ENCODE measurements around the gene FGD1. TPM values are rescaled to one million over a fixed set of nuclear protein-coding genes. Genes with fewer than 3 reads are reported as not detected.

The FGD1 gene
- total and polyA plus RNA-seq, 2 of the 4 experiments (the other 2 are of a cell fraction): 2.0 to 12.3 TPM

Other genes starting within 250 kb of the FGD1 start
- gene WNK3, start 138.2 kb downstream of the FGD1 start, total RNA-seq (2012; rRNA removed): 1.4 TPM in 2 replicates
- 0.10 and 0.15 TPM in 2 replicates for gene WNK3, start 138.2 kb downstream of the FGD1 start, polyA plus RNA-seq (2012; rRNA removed)
- gene TSR2, start 55.8 kb downstream of the FGD1 start, total RNA-seq (2012; rRNA removed): 8.8 and 14.4 TPM in 2 replicates
- gene TSR2, start 55.8 kb downstream of the FGD1 start, polyA plus RNA-seq (2012; rRNA removed): 20.4 and 22.1 TPM in 2 replicates
- 47.2 and 48.8 TPM in 2 replicates for gene GNL3L, start 34.0 kb upstream of the FGD1 start, total RNA-seq (2012; rRNA removed)
- 15.4 and 16.5 TPM in 2 replicates for gene GNL3L, start 34.0 kb upstream of the FGD1 start, polyA plus RNA-seq (2012; rRNA removed)